ENCODE measurements around the gene CCDC117.
"Not testable (repeated sequence)": the region's sequence is repeated elsewhere in the genome, so short reads cannot be mapped to it uniquely, and the experiment has no call there.

The CCDC117 gene

GRCh38 chr22:28799606-28800307 is 27.3 kb downstream of the CCDC117 start:
- no peaks in the 10 kb centered on the region for H3K9me3 ChIP-seq (ENCODE audit: low read length)
- peak overlapping the region; percentile 68 for H2AFZ ChIP-seq (ENCODE audit: low read depth, low read length)
- H3K27me3 ChIP-seq (ENCODE audit: insufficient read depth, low read length): no peaks in the 10 kb centered on the region
- H3K4me1 ChIP-seq (ENCODE audit: insufficient read depth, low read length): peaks cover 13% of the 10 kb centered on the region
- H3K4me3 ChIP-seq (ENCODE audit: low read length): peak overlapping the region; percentile 61
- H3K36me3 ChIP-seq (ENCODE audit: insufficient read depth, low read length): peaks cover 36% of the 10 kb centered on the region

GRCh38 chr22:28800308-28801041 is 28.0 kb downstream of the CCDC117 start, which contains the start of gene XBP1:
Gene XBP1 (minus strand): TSS chr22:28800569.
- Histone ChIP-seq H3K4me1 (ENCODE audit: insufficient read depth, low read length) (peaks cover 13% of the 10 kb centered on the region), H3K9me3 (ENCODE audit: low read length) (no peaks in the 10 kb centered on the region), H3K4me3 (ENCODE audit: low read length) (peak within 1 kb of the TSS; percentile 61), H3K36me3 (ENCODE audit: insufficient read depth, low read length) (peaks cover 29% of the 10 kb centered on the region), H3K27me3 (ENCODE audit: insufficient read depth, low read length) (no peaks in the 10 kb centered on the region), H2AFZ (ENCODE audit: low read depth, low read length) (peak within 1 kb of the TSS; percentile 68)

- H3K36me3 ChIP-seq (ENCODE audit: insufficient read depth, low read length): peaks cover 13% of the 10 kb centered on the region
- H3K4me1 ChIP-seq (ENCODE audit: insufficient read depth, low read length): peaks cover 13% of the 10 kb centered on the region
- H3K4me3 ChIP-seq (ENCODE audit: low read length): no peak overlapping the region
- no peaks in the 10 kb centered on the region for H3K9me3 ChIP-seq (ENCODE audit: low read length)
- H2AFZ ChIP-seq (ENCODE audit: low read depth, low read length): no peak overlapping the region
- no peaks in the 10 kb centered on the region for H3K27me3 ChIP-seq (ENCODE audit: insufficient read depth, low read length)
Observed at GRCh38 chr22:28801845-28802594, 29.5 kb downstream of the CCDC117 start.

- H3K9me3 ChIP-seq (ENCODE audit: low read length): no peaks in the 10 kb centered on the region
- peaks cover 13% of the 10 kb centered on the region for H3K4me1 ChIP-seq (ENCODE audit: insufficient read depth, low read length)
- H2AFZ ChIP-seq (ENCODE audit: low read depth, low read length): no peak overlapping the region
- peaks cover 8% of the 10 kb centered on the region for H3K36me3 ChIP-seq (ENCODE audit: insufficient read depth, low read length)
- H3K4me3 ChIP-seq (ENCODE audit: low read length): no peak overlapping the region
- H3K27me3 ChIP-seq (ENCODE audit: insufficient read depth, low read length): no peaks in the 10 kb centered on the region
Observed at GRCh38 chr22:28802595-28803123, 30.2 kb downstream of the CCDC117 start.

- not testable (repeated sequence) for H3K27me3 ChIP-seq (ENCODE audit: insufficient read depth, low read length); H3K36me3 ChIP-seq (ENCODE audit: insufficient read depth, low read length); H2AFZ ChIP-seq (ENCODE audit: low read depth, low read length); H3K4me3 ChIP-seq (ENCODE audit: low read length); H3K4me1 ChIP-seq (ENCODE audit: insufficient read depth, low read length); H3K9me3 ChIP-seq (ENCODE audit: low read length)
Observed at GRCh38 chr22:28805426-28805825, 32.9 kb downstream of the CCDC117 start.

GRCh38 chr22:28808716-28809355 is 36.3 kb downstream of the CCDC117 start:
- no peak overlapping the region for H3K4me3 ChIP-seq (ENCODE audit: low read length)
- H3K9me3 ChIP-seq (ENCODE audit: low read length): no peaks in the 10 kb centered on the region
- H3K4me1 ChIP-seq (ENCODE audit: insufficient read depth, low read length): no peaks in the 10 kb centered on the region
- no peaks in the 10 kb centered on the region for H3K36me3 ChIP-seq (ENCODE audit: insufficient read depth, low read length)
- no peak overlapping the region for H2AFZ ChIP-seq (ENCODE audit: low read depth, low read length)
- no peaks in the 10 kb centered on the region for H3K27me3 ChIP-seq (ENCODE audit: insufficient read depth, low read length)

- Histone ChIP-seq H3K4me1 (ENCODE audit: insufficient read depth, low read length) (no peaks in the 10 kb centered on the region), H2AFZ (ENCODE audit: low read depth, low read length) (no peak overlapping the region), H3K36me3 (ENCODE audit: insufficient read depth, low read length) (no peaks in the 10 kb centered on the region), H3K4me3 (ENCODE audit: low read length) (no peak overlapping the region), H3K27me3 (ENCODE audit: insufficient read depth, low read length) (no peaks in the 10 kb centered on the region), H3K9me3 (ENCODE audit: low read length) (no peaks in the 10 kb centered on the region)
Observed at GRCh38 chr22:28810821-28811491, 38.5 kb downstream of the CCDC117 start.

GRCh38 chr22:28812516-28812915 is 40.0 kb downstream of the CCDC117 start:
- no peak overlapping the region for H2AFZ ChIP-seq (ENCODE audit: low read depth, low read length)
- no peaks in the 10 kb centered on the region for H3K9me3 ChIP-seq (ENCODE audit: low read length)
- no peak overlapping the region for H3K4me3 ChIP-seq (ENCODE audit: low read length)
- no peaks in the 10 kb centered on the region for H3K36me3 ChIP-seq (ENCODE audit: insufficient read depth, low read length)
- no peaks in the 10 kb centered on the region for H3K27me3 ChIP-seq (ENCODE audit: insufficient read depth, low read length)
- no peaks in the 10 kb centered on the region for H3K4me1 ChIP-seq (ENCODE audit: insufficient read depth, low read length)

GRCh38 chr22:28813772-28814518 is 41.5 kb downstream of the CCDC117 start:
- no peaks in the 10 kb centered on the region for H3K9me3 ChIP-seq (ENCODE audit: low read length)
- no peaks in the 10 kb centered on the region for H3K36me3 ChIP-seq (ENCODE audit: insufficient read depth, low read length)
- H2AFZ ChIP-seq (ENCODE audit: low read depth, low read length): no peak overlapping the region

GRCh38 chr22:28815111-28815510 is 42.6 kb downstream of the CCDC117 start:
- H3K4me1 ChIP-seq (ENCODE audit: insufficient read depth, low read length): peaks cover 10% of the 10 kb centered on the region
- H3K27me3 ChIP-seq (ENCODE audit: insufficient read depth, low read length): no peaks in the 10 kb centered on the region
- H3K36me3 ChIP-seq (ENCODE audit: insufficient read depth, low read length): no peaks in the 10 kb centered on the region
- H3K9me3 ChIP-seq (ENCODE audit: low read length): no peaks in the 10 kb centered on the region
- H2AFZ ChIP-seq (ENCODE audit: low read depth, low read length): no peak overlapping the region
- H3K4me3 ChIP-seq (ENCODE audit: low read length): no peak overlapping the region

More at GRCh38 chr22:28813772-28814518, 41.5 kb downstream of the CCDC117 start:
- Histone ChIP-seq H3K27me3 (ENCODE audit: insufficient read depth, low read length) (no peaks in the 10 kb centered on the region), H3K4me1 (ENCODE audit: insufficient read depth, low read length) (peaks cover 6% of the 10 kb centered on the region), H3K4me3 (ENCODE audit: low read length) (no peak overlapping the region)

GRCh38 chr22:28815729-28816128 is 43.2 kb downstream of the CCDC117 start:
- H3K4me1 ChIP-seq (ENCODE audit: insufficient read depth, low read length): peaks cover 10% of the 10 kb centered on the region

GRCh38 chr22:28817064-28817463 is 44.6 kb downstream of the CCDC117 start:
- Histone ChIP-seq H3K27me3 (ENCODE audit: insufficient read depth, low read length) (no peaks in the 10 kb centered on the region), H3K4me3 (ENCODE audit: low read length) (no peak overlapping the region), H2AFZ (ENCODE audit: low read depth, low read length) (no peak overlapping the region), H3K9me3 (ENCODE audit: low read length) (no peaks in the 10 kb centered on the region), H3K36me3 (ENCODE audit: insufficient read depth, low read length) (no peaks in the 10 kb centered on the region), H3K4me1 (ENCODE audit: insufficient read depth, low read length) (peaks cover 15% of the 10 kb centered on the region)

More at GRCh38 chr22:28815729-28816128, 43.2 kb downstream of the CCDC117 start:
- Histone ChIP-seq H3K9me3 (ENCODE audit: low read length) (no peaks in the 10 kb centered on the region), H3K4me3 (ENCODE audit: low read length) (no peak overlapping the region), H3K27me3 (ENCODE audit: insufficient read depth, low read length) (no peaks in the 10 kb centered on the region), H3K36me3 (ENCODE audit: insufficient read depth, low read length) (no peaks in the 10 kb centered on the region), H2AFZ (ENCODE audit: low read depth, low read length) (no peak overlapping the region)

Measured in neuron (in vitro differentiated cells).